A549 (cell line): ENCODE data around the gene GPR32. TPM values are rescaled to one million over a fixed set of nuclear protein-coding genes. Genes with fewer than 3 reads are reported as not detected.
A peak's percentile ranks its signal among the peaks of the same experiment; 100 is the strongest.
"Not testable (repeated sequence)": the region's sequence is repeated elsewhere in the genome, so short reads cannot be mapped to it uniquely, and the experiment has no call there.

ENCODE experiments used
- ATAC-seq, 2 experiments: fragments of 200-7000 bp in 1 of 2; fragments of >200 bp in 1 of 2; cut with Nextera tagmentation in 1 of 2; cut with Tn5 transposase in 1 of 2; 3 replicates each; pipeline versions ENCODE4 v1.8.0 to v1.9.1; 2018 to 2020; ENCODE audit warnings: mild to moderate bottlenecking in 1 of 2, moderate library complexity in 1 of 2
- CTCF ChIA-PET: fragments of 300-600 bp; sonication (Branson Sonifier 250); formaldehyde crosslinking; extraction: SDS; loops from one replicate; lab custom pipeline; 2021; ENCODE audit warnings: antibody characterized with exemption, inconsistent platforms; lab: Yijun Ruan, JAX
- POLR2A ChIA-PET: fragments of 350-600 bp; formaldehyde crosslinking; extraction: SDS; loops from one replicate; lab custom pipeline; 2021; ENCODE audit warnings: antibody characterized with exemption, inconsistent platforms; lab: Yijun Ruan, JAX
- DNase-seq, 2 experiments: peaks; one replicate each; pipeline versions ENCODE4 v3.0.0 to v3.0.0-alpha.2; 2011 to 2016; ENCODE audit warnings: low read depth in 1 of 2, low spot score in 1 of 2
- FAIRE-seq: peaks from 2 replicates; lab custom pipeline; 2011; peaks lifted over from hg19 to GRCh38; lab: Jason Lieb, UNC
- H3K27ac ChIP-seq, 2 experiments: fragments of >200 bp; sonication (Bioruptor Twin); formaldehyde crosslinking; 3 replicates each; pipeline ENCODE4 v1.5.1; 2016 to 2017
- H3K4me1 ChIP-seq: fragments of >200 bp; sonication (Bioruptor Twin); formaldehyde crosslinking; 3 replicates; pipeline ENCODE4 v1.6.1; 2016
- H3K4me2 ChIP-seq: fragments of >200 bp; sonication (Bioruptor Twin); formaldehyde crosslinking; 3 replicates; pipeline ENCODE4 v1.6.1; 2016
- H3K4me3 ChIP-seq: fragments of >200 bp; sonication (Bioruptor Twin); formaldehyde crosslinking; 3 replicates; pipeline ENCODE4 v1.5.1; 2016
- H3K9me3 ChIP-seq: fragments of >200 bp; sonication (Bioruptor Twin); formaldehyde crosslinking; 3 replicates; pipeline ENCODE4 v1.6.1; 2016
- CBX8 ChIP-seq: fragments of 200-600 bp; sonication (generic); IDR thresholded peaks from 2 replicates; pipeline ENCODE4 v1.6.1; 2016
- CTCF ChIP-seq: fragments of >200 bp; sonication (Bioruptor Twin); formaldehyde crosslinking; IDR thresholded peaks from 3 replicates; pipeline ENCODE4 v1.5.1; 2016
- EHF ChIP-seq: fragments of 250-450 bp; sonication (Bioruptor Pico); IDR thresholded peaks from 2 replicates; pipeline ENCODE4 v1.5.0; 2020; ENCODE audit warnings: mild to moderate bottlenecking
- HDAC2 ChIP-seq: fragments of 200-600 bp; sonication (generic); IDR thresholded peaks from 2 replicates; pipeline ENCODE4 v1.6.1; 2016
- HEYL ChIP-seq: fragments of 250-450 bp; sonication (Bioruptor Pico); IDR thresholded peaks from 2 replicates; pipeline ENCODE4 v1.8.0; 2021; ENCODE audit warnings: mild to moderate bottlenecking, moderate library complexity
- HMGXB4 ChIP-seq: fragments of 250-450 bp; sonication (Bioruptor Pico); IDR thresholded peaks from 2 replicates; pipeline ENCODE4 v1.5.0; 2021; ENCODE audit warnings: mild to moderate bottlenecking, moderate library complexity, borderline replicate concordance
- MAFK ChIP-seq: fragments of 450-650 bp; IDR thresholded peaks from 2 replicates; pipeline ENCODE4 v1.6.1; 2014; ENCODE audit not compliant: partially characterized antibody
- MAZ ChIP-seq: fragments of 150-350 bp; IDR thresholded peaks from 2 replicates; pipeline ENCODE4 v1.6.1; 2014; ENCODE audit warnings: antibody characterized with exemption, low read depth, low read length, borderline replicate concordance
- RFX5 ChIP-seq: fragments of 450-650 bp; IDR thresholded peaks from 2 replicates; pipeline ENCODE4 v1.7.1; 2014; ENCODE audit warnings: antibody characterized with exemption, mild to moderate bottlenecking, moderate library complexity
- USF2 ChIP-seq: fragments of 450-650 bp; IDR thresholded peaks from 2 replicates; pipeline ENCODE4 v1.6.1; 2014; ENCODE audit warnings: antibody characterized with exemption
- ZC3H11A ChIP-seq: fragments of 450-650 bp; IDR thresholded peaks from 2 replicates; pipeline ENCODE4 v1.6.1; 2014; ENCODE audit warnings: antibody characterized with exemption, mild to moderate bottlenecking
- WGBS: methylation state at CpG from one replicate; pipeline ENCODE4 v1.1.6; 2017; ENCODE audit errors: missing lambda C conversion rate; 5-methylcytosine and 5-hydroxymethylcytosine counted together
- polyA plus RNA-seq, 4 experiments: library from polyadenylated mRNA; depleted of rRNA in 3 of 4; stranded (reverse); fragments of >200 nt; fragmentation: RNase III in 1 of 4; extraction: RNeasy Plus Mini Kit Qiagen cat#74134 plus additional on column Dnase treatment in 1 of 4; gene quantifications; 2 replicates in 3 of 4; 3 replicates in 1 of 4; pipeline ENCODE4 v1.2.3, GENCODE V29; 2011 to 2017

The GPR32 gene
- polyA plus RNA-seq, 2 of the 4 experiments (the other 2 are of a cell fraction), result not detected

DNA sequence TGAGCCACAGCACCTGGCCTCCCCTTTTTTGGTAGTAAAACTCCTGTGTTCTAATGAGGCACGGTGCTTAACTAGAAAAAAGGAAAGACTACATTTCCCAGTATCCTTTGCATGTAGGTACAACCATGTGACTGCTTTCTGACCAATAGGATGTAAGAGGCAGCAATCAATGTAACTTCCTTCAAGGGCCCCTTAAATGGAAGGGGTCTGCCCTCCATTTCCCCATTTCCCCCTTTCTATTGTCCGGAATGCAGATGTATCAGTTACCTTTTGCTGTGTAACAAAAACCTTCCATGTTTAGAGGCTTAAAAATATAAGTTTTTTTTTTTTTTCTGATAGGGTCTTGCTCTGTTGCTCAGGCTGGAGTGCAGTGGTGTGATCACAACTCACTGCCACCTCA, 2.2 kb downstream of the GPR32 start:
- CTCF ChIA-PET, result interaction anchor here (0.6 to 14.0 kb wide), 7 partner anchors 10 to 235 kb away, joined by 3 to 272 read pairs (median 4); partner anchors contain the start of genes CLEC11A and SHANK1
- ATAC-seq, result peak in 1 of 2 experiments; percentile 53; a peak in 3 of 6 replicates

DNA sequence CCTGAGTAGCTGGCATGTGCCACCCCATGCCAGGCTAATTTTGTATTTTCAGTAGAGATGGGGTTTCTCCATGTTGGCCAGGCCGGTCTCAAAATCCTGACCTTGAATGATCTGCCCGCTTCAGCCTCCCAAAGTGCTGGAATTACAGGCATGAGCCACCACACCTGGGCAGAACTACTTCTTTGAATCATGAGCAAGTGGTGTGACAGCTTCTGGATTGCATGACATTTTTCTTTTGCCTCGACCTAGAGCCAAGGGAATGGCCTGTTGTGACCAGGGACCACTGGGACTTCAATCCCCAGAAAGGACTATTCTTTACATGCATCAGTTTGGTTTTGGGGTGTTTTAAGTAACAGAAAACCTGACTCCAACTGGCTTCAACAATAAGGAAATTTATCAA, 2.6 kb downstream of the GPR32 start:
- H3K4me1 ChIP-seq, H3K4me3 ChIP-seq, H3K4me2 ChIP-seq, H3K27ac ChIP-seq, FAIRE-seq, POLR2A ChIA-PET, ATAC-seq, DNase-seq: not testable (repeated sequence)
- 58% methylated on average over 3 of the region's 3 CpGs for WGBS
- peaks cover 17% of the 10 kb centered on the region for H3K9me3 ChIP-seq
- CTCF ChIA-PET, result interaction anchor here (0.9 to 14.0 kb wide), 5 partner anchors 10 to 235 kb away, joined by 3 to 272 read pairs (median 6); partner anchors contain the start of genes CLEC11A and SHANK1

More for the DNA sequence above, 2.2 kb downstream of the GPR32 start:
- WGBS, result 13% methylated on average over 2 of the region's 2 CpGs
- no peak overlapping the region for H3K27ac ChIP-seq
- TF ChIP-seq USF2, result peak; percentile 73
- no peak for TF ChIP-seq ZC3H11A
- H3K9me3 ChIP-seq, result peaks cover 15% of the 10 kb centered on the region
- H3K4me2 ChIP-seq, result no peak overlapping the region
- no peak overlapping the region for H3K4me3 ChIP-seq
- no peaks in the 10 kb centered on the region for H3K4me1 ChIP-seq
- POLR2A ChIA-PET, result no interaction called here
- DNase-seq, result peak in 1 of 2 experiments; percentile 55
- peak; percentile 36 for FAIRE-seq

DNA sequence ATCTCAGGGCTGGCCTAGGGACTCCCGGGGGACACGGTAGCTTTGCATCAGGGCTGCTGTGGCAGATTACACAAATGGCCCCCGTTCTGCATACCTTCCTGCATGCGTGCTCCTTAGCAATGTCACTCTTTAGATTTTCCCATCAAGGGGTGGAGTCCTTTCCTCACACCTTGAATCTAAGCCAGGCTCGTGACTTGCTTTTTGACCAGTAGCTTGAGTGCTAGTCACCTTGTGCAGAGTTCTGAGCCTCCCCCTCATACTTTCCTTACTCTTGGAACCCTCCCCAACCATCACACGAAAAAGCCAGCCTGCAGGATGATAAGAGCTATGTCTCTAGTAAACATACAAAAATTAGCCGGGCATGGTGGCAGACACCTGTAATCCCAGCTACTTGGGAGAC, 3.2 kb downstream of the GPR32 start:
- ATAC-seq, H3K4me2 ChIP-seq, H3K4me3 ChIP-seq, FAIRE-seq, H3K4me1 ChIP-seq, DNase-seq, H3K27ac ChIP-seq: not testable (repeated sequence)
- 32% methylated on average over 7 of the region's 7 CpGs for WGBS
- CTCF ChIA-PET, result interaction anchor here (0.9 to 14.0 kb wide), 3 partner anchors 10 to 149 kb away, joined by 3 to 272 read pairs (median 14); partner anchors contain the start of genes CLEC11A and SHANK1
- POLR2A ChIA-PET, result interaction anchor here (0.6 kb wide), 1 partner anchor 262 kb away, joined by 3 read pairs; the partner anchor contains the start of gene JOSD2
- H3K9me3 ChIP-seq, result peaks cover 17% of the 10 kb centered on the region

DNA sequence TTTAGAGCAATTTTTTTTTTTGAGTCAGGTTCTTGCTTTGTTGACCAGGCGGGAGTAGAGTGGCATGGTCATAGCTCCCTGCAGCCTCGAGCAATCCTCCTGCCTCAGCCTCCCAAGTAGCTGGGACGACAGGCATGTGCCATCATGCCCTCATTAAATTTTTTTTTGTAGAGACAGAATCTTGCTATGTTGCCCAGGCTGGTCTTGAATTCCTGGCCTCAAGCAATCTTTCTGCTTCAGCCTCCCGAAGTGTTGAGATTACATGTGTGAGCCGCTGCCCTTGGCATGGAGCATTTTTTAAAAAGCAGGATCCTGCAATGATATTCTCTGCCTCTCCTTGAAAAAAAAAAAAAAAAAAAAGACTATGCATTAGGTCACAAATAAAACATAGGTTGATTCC, 5.9 kb downstream of the GPR32 start:
- DNase-seq (no peak), ATAC-seq (no peak), FAIRE-seq (no peak)
- POLR2A ChIA-PET, result no interaction called here
- Histone ChIP-seq H3K4me1 (peaks cover 14% of the 10 kb centered on the region; the same call in 1 of the 3 replicates), H3K4me2 (no peak overlapping the region), H3K27ac (no peak overlapping the region), H3K4me3 (no peak overlapping the region), H3K9me3 (peaks cover 17% of the 10 kb centered on the region)
- WGBS, result 61% methylated on average over 5 of the region's 5 CpGs
- CTCF ChIA-PET, result interaction anchor here (0.6 to 14.0 kb wide), 4 partner anchors 36 to 149 kb away, joined by 4 to 272 read pairs (median 58); partner anchors contain the start of genes CLEC11A and SHANK1
- TF ChIP-seq RFX5, result no peak
- no peak for TF ChIP-seq CBX8
- TF ChIP-seq HMGXB4 (CRISPR knock-in tag), result no peak
- no peak for TF ChIP-seq EHF (CRISPR knock-in tag)
- TF ChIP-seq CTCF, result no peak
- TF ChIP-seq MAZ, result no peak

DNA sequence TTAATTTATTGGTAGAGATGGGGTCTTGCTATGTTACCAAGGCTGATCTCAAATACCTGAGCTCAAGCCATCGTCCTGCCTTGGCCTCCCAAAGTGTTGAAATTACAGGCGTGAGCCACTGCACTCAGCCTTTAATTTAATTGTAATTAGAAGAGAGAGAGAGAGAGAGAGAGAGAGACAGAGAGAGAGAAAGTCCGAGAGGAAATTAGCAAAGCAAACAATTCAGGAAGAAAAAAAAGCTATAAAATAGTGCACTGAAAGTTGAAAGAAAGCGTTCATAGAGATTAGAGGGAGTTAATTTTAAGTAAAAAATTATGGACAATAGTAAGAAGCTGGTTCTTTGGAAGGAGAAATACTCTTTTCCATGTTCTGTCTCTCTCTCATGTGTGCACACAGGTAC, 7.0 kb downstream of the GPR32 start:
- DNase-seq (no peak), FAIRE-seq (no peak)
- no peak for TF ChIP-seq HDAC2
- TF ChIP-seq MAFK, result no peak
- TF ChIP-seq HEYL (CRISPR knock-in tag), result no peak

More for the DNA sequence above, 7.0 kb downstream of the GPR32 start:
- peak overlapping the region; percentile 72 for H3K4me2 ChIP-seq
- CTCF ChIA-PET, result interaction anchor here (0.6 to 14.0 kb wide), 14 partner anchors 12 to 420 kb away, joined by 3 to 272 read pairs (median 6); partner anchors contain the start of genes CLEC11A and SHANK1
- no peak overlapping the region for H3K27ac ChIP-seq
- WGBS, result under 1% methylated on average over 4 of the region's 4 CpGs
- peaks cover 14% of the 10 kb centered on the region; the same call in 1 of the 3 replicates for H3K4me1 ChIP-seq
- ATAC-seq, result no peak
- H3K9me3 ChIP-seq, result peaks cover 16% of the 10 kb centered on the region
- no peak overlapping the region for H3K4me3 ChIP-seq
- POLR2A ChIA-PET, result interaction anchor here (1.2 to 2.2 kb wide), 2 partner anchors 27 to 52 kb away, joined by 3 to 8 read pairs; no protein-coding TSS in a partner anchor
